Measurements from ENCODE around the gene SELE. TPM values are rescaled to one million over a fixed set of nuclear protein-coding genes. Genes with fewer than 3 reads are reported as not detected.

SELE gene
- total RNA-seq, 1 donor from 2014 or later = not detected

- no peak overlapping the region for H3K27ac Mint-ChIP-seq (ENCODE audit: unreplicated experiment)
- H3K36me3 Mint-ChIP-seq (ENCODE audit: unreplicated experiment) = no peaks in the 10 kb centered on the region
- peaks cover 4% of the 10 kb centered on the region for H3K4me1 Mint-ChIP-seq (ENCODE audit: low read depth, unreplicated experiment)
- DNase-seq = no peak
- H3K27me3 Mint-ChIP-seq (ENCODE audit: unreplicated experiment) = peaks cover 2% of the 10 kb centered on the region
- no peak for TF ChIP-seq CTCF (IDR thresholded peaks at IDR 0.05; ENCODE audit: partially characterized antibody, unreplicated experiment)
- H3K4me3 Mint-ChIP-seq (ENCODE audit: unreplicated experiment) = no peak overlapping the region
- H3K9me3 Mint-ChIP-seq (ENCODE audit: unreplicated experiment) = no peaks in the 10 kb centered on the region
Measured at GRCh38 chr1:169679692-169680091, 54.2 kb downstream of the SELE start.

- no peaks in the 10 kb centered on the region for H3K9me3 Mint-ChIP-seq (ENCODE audit: unreplicated experiment)
- TF ChIP-seq CTCF (IDR thresholded peaks at IDR 0.05; ENCODE audit: partially characterized antibody, unreplicated experiment) = no peak
- no peak overlapping the region for H3K4me3 Mint-ChIP-seq (ENCODE audit: unreplicated experiment)
- H3K27ac Mint-ChIP-seq (ENCODE audit: unreplicated experiment) = no peak overlapping the region
- no peak for DNase-seq
- no peaks in the 10 kb centered on the region for H3K4me1 Mint-ChIP-seq (ENCODE audit: low read depth, unreplicated experiment)
- no peaks in the 10 kb centered on the region for H3K27me3 Mint-ChIP-seq (ENCODE audit: unreplicated experiment)
- H3K36me3 Mint-ChIP-seq (ENCODE audit: unreplicated experiment) = no peaks in the 10 kb centered on the region
Measured at GRCh38 chr1:169676001-169676400, 57.9 kb downstream of the SELE start.

Other genes starting within 250 kb of the SELE start
- gene SLC19A2, start 248.1 kb downstream of the SELE start, total RNA-seq (ENCODE audit: unreplicated experiment) = 12.8 TPM
- not detected for gene F5, start 147.6 kb downstream of the SELE start, total RNA-seq (ENCODE audit: unreplicated experiment)
- gene SELP, start 104.0 kb downstream of the SELE start, total RNA-seq (ENCODE audit: unreplicated experiment) = not detected
- not detected for gene SELL, start 22.5 kb downstream of the SELE start, total RNA-seq (ENCODE audit: unreplicated experiment)
- 5.1 TPM for gene METTL18, start 60.8 kb upstream of the SELE start, total RNA-seq (ENCODE audit: unreplicated experiment)
- 8.8 TPM for gene SCYL3, start 159.8 kb upstream of the SELE start, total RNA-seq (ENCODE audit: unreplicated experiment)

All from glutamatergic neuron (in vitro differentiated cells).